Left lobe of liver (tissue), 2 donors: ENCODE measurements around the gene PTDSS2. TPM values are rescaled to one million over a fixed set of nuclear protein-coding genes. Genes with fewer than 3 reads are reported as not detected.

Source experiments
- ATAC-seq: fragments of 200-7000 bp; cut with Tn5 transposase; one replicate; pipeline ENCODE4 v1.9.1; 2020; ENCODE audit warnings: mild to moderate bottlenecking, moderate library complexity
- DNase-seq: peaks from one replicate; pipeline ENCODE4 v3.0.0-alpha.2; 2020; ENCODE audit warnings: low spot score
- total RNA-seq: library from RNA; stranded (reverse); gene quantifications from one replicate; pipeline ENCODE4 v1.2.1, GENCODE V29; 2021
- donor health status: DM: no; HTN: no; CAD: no; lungs with moderate emphysema.
- donor health status: DM: no; HTN: yes; CAD: no.

The PTDSS2 gene
- total RNA-seq, 1 donor from 2014 or later: 10.2 TPM

GRCh38 chr11:521177-521688 lies 71.2 kb downstream of the PTDSS2 start:
- ATAC-seq: no peak
- DNase-seq: no peak

GRCh38 chr11:526192-526591 lies 76.1 kb downstream of the PTDSS2 start:
- ATAC-seq: no peak
- DNase-seq: peak; percentile 42

GRCh38 chr11:528166-528814 lies 78.2 kb downstream of the PTDSS2 start:
- ATAC-seq (no peak), DNase-seq (no peak)

- DNase-seq (peak; percentile 44), ATAC-seq (peak; percentile 5)
Measured at GRCh38 chr11:528815-529727, 79.0 kb downstream of the PTDSS2 start.

- peak; percentile 42 for DNase-seq
- no peak for ATAC-seq
Measured at GRCh38 chr11:529728-530411, 79.8 kb downstream of the PTDSS2 start.

GRCh38 chr11:530960-531831 lies 81.1 kb downstream of the PTDSS2 start:
- no peak for ATAC-seq
- peak; percentile 44 for DNase-seq

GRCh38 chr11:531919-532526 lies 81.9 kb downstream of the PTDSS2 start:
- ATAC-seq: no peak
- DNase-seq: peak; percentile 42

- ATAC-seq: no peak
- DNase-seq: peak; percentile 43
Measured at GRCh38 chr11:532527-532985, 82.5 kb downstream of the PTDSS2 start.

- DNase-seq: peak; percentile 49
- ATAC-seq: no peak
Measured at GRCh38 chr11:532986-533585, 83.0 kb downstream of the PTDSS2 start.

- peak; percentile 50 for DNase-seq
- ATAC-seq: no peak
Measured at GRCh38 chr11:533586-534395, 83.7 kb downstream of the PTDSS2 start.

GRCh38 chr11:534396-535209 lies 84.5 kb downstream of the PTDSS2 start:
- peak; percentile 61 for DNase-seq

GRCh38 chr11:535210-535518 lies 85.1 kb downstream of the PTDSS2 start:
- ATAC-seq (no peak), DNase-seq (no peak)

More at GRCh38 chr11:534396-535209, 84.5 kb downstream of the PTDSS2 start:
- peak; percentile 16 for ATAC-seq

GRCh38 chr11:535519-536454 lies 85.7 kb downstream of the PTDSS2 start, which contains the start of gene HRAS:
TSS of gene HRAS (minus strand) at chr11:535576.
- DNase-seq (peak; percentile 96), ATAC-seq (peak; percentile 83)

- ATAC-seq: peak; percentile 64
- peak; percentile 91 for DNase-seq
Measured at GRCh38 chr11:536841-537621, 87.0 kb downstream of the PTDSS2 start, which contains the start of gene LRRC56. TSS of gene LRRC56 (plus strand) at chr11:537527. CDS start at chr11:540685, 3,158 bp downstream.

- no peak for ATAC-seq
- DNase-seq: peak; percentile 42
Measured at GRCh38 chr11:537622-538430, 87.7 kb downstream of the PTDSS2 start.
